Activated naive CD4-positive, alpha-beta T cell treated with anti-CD3 and anti-CD28 coated beads, Interleukin-2, amount 10 ng/mL, durations not matched to agents 7 days and 5 days (primary cell): Measurements from ENCODE around the gene RBP2.

Source experiments
- CTCF ChIA-PET: fragments of 350-600 bp; sonication (Branson Sonifier 250); formaldehyde crosslinking; loops from one replicate; lab custom pipeline; 2021; ENCODE audit warnings: antibody characterized with exemption; lab: Charles Lee
- DNase-seq: peaks from one replicate; pipeline ENCODE4 v3.0.0-alpha.2; 2020
- H3K27ac Mint-ChIP-seq: one replicate; pipeline ENCODE4 v1.8.0; 2021; ENCODE audit warnings: mild to moderate bottlenecking, moderate library complexity, mixed read lengths
- H3K27me3 Mint-ChIP-seq: one replicate; pipeline ENCODE4 v1.8.0; 2021; ENCODE audit warnings: mild to moderate bottlenecking, mixed read lengths
- H3K36me3 Mint-ChIP-seq: one replicate; pipeline ENCODE4 v1.8.0; 2021; ENCODE audit warnings: mixed read lengths
- H3K4me1 Mint-ChIP-seq: one replicate; pipeline ENCODE4 v1.8.0; 2021; ENCODE audit warnings: mixed read lengths
- H3K4me3 Mint-ChIP-seq: one replicate; pipeline ENCODE4 v1.8.0; 2021; ENCODE audit warnings: mild to moderate bottlenecking, moderate library complexity, mixed read lengths
- H3K9me3 Mint-ChIP-seq: one replicate; pipeline ENCODE4 v1.8.0; 2021; ENCODE audit warnings: mixed read lengths

RBP2 gene

DNA sequence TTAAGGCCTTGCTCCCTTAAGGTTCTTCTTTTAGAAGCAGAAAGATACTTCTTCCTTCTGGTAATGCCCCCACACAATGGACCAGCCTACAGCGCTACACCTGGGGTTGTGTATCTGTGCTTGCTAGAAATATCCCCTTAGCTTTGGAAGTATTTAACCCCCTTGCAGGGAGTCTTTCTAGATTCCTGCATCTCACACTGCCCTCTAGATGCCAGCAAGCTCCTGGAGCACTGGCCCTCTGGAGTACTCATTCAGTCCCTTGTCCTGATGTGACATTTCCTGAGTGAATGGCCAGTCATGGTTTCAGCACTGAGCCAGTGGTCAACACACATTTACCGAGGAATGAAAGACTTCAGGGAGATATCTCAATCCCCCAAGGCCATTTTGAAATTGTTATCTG, 30.4 kb upstream of the RBP2 start:
- Mint-ChIP-seq H3K27me3 (no peaks in the 10 kb centered on the region), H3K27ac (no peak overlapping the region), H3K4me1 (no peaks in the 10 kb centered on the region), H3K36me3 (no peaks in the 10 kb centered on the region), H3K9me3 (no peaks in the 10 kb centered on the region), H3K4me3 (no peak overlapping the region)
- DNase-seq: no peak
- CTCF ChIA-PET: no interaction called here

DNA sequence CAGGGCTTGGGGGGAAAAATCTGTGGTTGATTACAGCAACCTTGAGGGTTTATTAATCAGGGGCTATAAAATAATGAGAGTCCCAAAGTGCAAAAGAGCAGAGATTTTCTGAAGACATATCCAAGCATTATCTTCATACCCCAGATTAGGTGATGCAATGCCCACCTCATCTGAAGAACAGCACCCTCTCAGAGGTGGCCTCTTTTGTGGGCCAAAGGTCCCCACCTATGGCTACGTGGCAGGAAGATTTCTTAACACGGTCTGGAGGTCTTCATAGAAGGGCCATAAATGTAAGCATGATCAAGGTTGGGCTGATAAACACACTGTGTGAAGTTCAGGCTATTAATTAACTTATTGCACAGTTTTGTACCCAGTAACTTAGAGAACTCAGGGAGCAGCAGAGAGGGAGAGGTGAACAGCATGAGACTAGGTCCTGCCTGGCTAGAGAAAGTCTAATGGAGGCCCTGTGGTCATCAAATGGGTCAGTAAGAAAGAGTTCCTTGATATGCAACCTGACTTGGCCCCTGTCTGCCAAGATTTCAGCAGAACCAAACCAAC, 29.6 kb upstream of the RBP2 start:
- Mint-ChIP-seq H3K36me3 (no peaks in the 10 kb centered on the region), H3K27ac (no peak overlapping the region), H3K4me3 (no peak overlapping the region), H3K27me3 (no peaks in the 10 kb centered on the region), H3K9me3 (no peaks in the 10 kb centered on the region), H3K4me1 (no peaks in the 10 kb centered on the region)
- CTCF ChIA-PET: no interaction called here
- no peak for DNase-seq

DNA sequence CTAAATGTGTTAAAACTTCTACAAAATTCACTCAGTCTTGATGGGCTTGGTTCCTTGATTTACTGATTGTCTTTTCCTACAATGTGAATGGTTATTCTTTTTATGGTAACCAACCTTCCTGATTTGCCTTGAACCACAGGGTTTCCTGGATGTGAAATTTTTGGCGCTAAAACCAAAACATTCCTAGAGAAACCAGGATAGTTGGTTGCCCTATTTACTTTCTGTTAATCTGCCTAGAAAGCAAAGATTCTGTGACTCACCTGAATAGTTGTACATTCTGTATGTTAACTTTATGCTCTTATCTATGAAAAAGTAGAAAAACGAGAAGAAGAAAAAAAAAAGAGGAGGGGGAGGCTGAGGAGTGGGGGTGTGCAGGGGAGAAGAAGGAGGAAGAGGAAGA, 23.2 kb upstream of the RBP2 start:
- Mint-ChIP-seq H3K9me3 (peaks cover 11% of the 10 kb centered on the region), H3K27ac (no peak overlapping the region), H3K4me3 (no peak overlapping the region), H3K36me3 (no peaks in the 10 kb centered on the region), H3K27me3 (no peaks in the 10 kb centered on the region), H3K4me1 (no peaks in the 10 kb centered on the region)
- DNase-seq: no peak
- CTCF ChIA-PET: no interaction called here

DNA sequence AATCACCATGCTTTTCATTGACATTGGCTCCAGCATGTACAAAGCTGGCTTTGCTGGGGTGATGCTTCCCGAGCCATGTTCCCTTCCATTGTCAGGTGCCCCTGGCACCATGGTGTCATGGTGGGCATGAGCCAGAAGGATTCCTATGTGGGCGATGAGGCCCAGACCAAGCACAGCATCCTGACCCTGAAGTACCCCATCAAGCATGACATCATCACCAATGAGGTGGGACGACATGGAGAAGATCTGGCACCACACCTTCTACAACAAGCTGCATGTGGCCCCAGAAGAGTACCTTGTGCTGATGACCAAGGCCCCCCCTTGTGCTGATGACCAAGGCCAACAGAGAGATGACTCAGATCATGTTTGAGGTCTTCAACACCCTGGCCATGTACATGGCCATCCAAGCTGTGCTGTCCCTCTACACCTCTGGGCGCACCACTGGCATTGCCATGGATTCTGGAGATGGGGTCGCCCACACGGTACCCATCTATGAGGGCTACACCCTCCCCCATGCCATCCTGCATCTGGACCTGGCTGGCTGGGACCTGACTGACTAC, 17.6 kb upstream of the RBP2 start:
- H3K27ac Mint-ChIP-seq: no peak overlapping the region
- no peak overlapping the region for H3K4me3 Mint-ChIP-seq
- H3K36me3 Mint-ChIP-seq: no peaks in the 10 kb centered on the region
- no peaks in the 10 kb centered on the region for H3K4me1 Mint-ChIP-seq
- CTCF ChIA-PET: no interaction called here
- no peak for DNase-seq
- H3K9me3 Mint-ChIP-seq: peaks cover 18% of the 10 kb centered on the region
- peaks cover 3% of the 10 kb centered on the region for H3K27me3 Mint-ChIP-seq

DNA sequence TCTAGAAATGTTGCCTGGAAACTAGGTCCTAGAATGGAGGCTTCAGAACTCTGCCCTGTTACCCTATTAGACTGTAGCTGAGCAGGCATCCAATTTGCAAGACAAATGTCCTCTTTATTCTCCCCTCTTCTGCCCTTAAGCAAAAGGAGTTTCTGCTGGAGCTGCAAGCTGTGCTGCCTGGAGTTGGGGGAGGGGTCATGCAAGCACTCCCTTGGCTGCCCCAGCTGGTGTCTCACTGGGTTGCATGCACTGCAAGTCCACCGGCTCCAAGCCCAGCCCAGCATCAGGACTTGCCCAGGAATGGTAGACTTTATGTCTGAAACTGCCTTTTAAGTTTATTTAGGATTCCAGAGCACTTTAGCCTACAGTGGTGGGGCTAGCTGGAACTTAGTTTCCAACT, 15.7 kb upstream of the RBP2 start:
- Mint-ChIP-seq H3K27ac (no peak overlapping the region), H3K27me3 (peaks cover 3% of the 10 kb centered on the region), H3K36me3 (no peaks in the 10 kb centered on the region), H3K4me3 (no peak overlapping the region), H3K9me3 (peaks cover 22% of the 10 kb centered on the region), H3K4me1 (no peaks in the 10 kb centered on the region)
- no peak for DNase-seq
- CTCF ChIA-PET: interaction anchor here (1.3 kb wide), 1 partner anchor 23 kb away, joined by 3 read pairs; no protein-coding TSS in a partner anchor

DNA sequence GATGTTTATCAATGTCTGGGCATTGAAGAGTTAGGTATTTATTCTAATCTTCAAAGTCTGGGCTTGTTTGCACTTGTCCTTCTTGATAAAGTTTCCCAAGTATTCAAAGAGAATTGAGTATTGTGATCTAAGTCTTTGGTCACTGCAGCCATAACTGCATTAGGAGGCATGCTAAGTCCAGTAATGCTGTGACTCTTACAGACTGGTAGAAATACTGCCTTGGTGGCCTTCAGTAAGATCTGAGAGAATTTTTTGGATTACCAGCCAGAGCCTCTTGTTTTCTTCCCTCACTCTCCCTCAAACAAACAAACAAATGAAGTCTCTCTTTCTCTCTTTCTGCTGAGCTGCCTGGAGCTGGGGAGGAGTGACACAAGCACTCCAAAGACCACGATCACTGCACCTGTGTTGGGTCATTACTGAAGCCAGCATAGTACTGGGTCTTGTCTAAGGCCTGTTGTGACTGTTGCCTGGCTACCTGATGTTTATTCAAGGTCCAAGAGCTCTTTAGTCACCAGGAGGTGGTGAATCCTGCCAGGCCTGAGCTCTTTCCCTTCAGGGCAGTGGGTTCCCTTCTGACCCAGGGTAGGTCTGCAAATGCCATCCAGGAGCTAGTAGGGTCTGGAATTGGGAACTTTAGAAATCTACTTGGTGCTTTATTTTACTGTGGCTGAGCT, 14.8 kb upstream of the RBP2 start:
- Mint-ChIP-seq H3K36me3 (no peaks in the 10 kb centered on the region), H3K27ac (no peak overlapping the region), H3K27me3 (peaks cover 3% of the 10 kb centered on the region), H3K4me1 (no peaks in the 10 kb centered on the region), H3K4me3 (no peak overlapping the region), H3K9me3 (peaks cover 20% of the 10 kb centered on the region)
- CTCF ChIA-PET: interaction anchor here (1.3 kb wide), 1 partner anchor 22 kb away, joined by 3 read pairs; no protein-coding TSS in a partner anchor
- no peak for DNase-seq

DNA sequence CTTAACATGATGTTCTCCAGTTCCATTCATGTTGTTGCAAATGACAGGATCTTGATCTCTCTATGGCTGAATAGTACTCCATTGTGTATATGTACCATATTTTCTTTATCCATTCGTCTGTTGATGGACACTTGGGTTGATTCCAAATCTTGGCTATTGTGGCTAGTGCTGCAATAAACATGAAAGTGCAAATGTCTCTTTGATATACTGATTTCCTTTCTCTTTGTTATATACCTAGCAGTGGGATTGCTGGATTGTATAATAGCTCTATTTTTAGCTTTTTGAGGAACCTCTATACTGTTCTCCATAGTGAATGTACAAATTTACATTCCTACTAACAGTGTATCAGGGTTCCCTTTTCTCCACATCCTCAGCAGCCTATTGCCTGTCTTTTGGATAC, 5.9 kb upstream of the RBP2 start:
- CTCF ChIA-PET: no interaction called here
- no peak overlapping the region for H3K4me3 Mint-ChIP-seq
- H3K27ac Mint-ChIP-seq: no peak overlapping the region
- no peak for DNase-seq
- H3K36me3 Mint-ChIP-seq: no peaks in the 10 kb centered on the region
- no peaks in the 10 kb centered on the region for H3K4me1 Mint-ChIP-seq
- no peaks in the 10 kb centered on the region for H3K27me3 Mint-ChIP-seq
- H3K9me3 Mint-ChIP-seq: no peaks in the 10 kb centered on the region

DNA sequence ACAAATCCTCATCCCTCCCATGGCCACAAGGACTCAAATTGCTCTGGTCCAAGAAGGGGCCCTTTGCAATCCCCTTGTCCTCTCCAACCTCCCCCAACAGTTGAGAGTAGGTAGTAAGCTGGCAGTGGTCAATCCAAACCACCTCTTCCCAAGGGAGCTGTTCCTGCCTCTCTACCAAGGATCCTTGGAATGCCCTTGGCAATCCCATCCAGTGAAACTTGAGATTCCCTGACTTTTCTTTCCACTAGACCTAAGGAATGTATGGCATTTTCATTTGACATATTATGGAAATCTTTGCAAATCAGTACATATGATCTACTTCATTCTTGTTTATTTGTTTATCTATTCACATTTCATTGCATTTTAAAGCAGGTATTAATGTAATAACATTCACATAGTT, 4.8 kb upstream of the RBP2 start:
- H3K9me3 Mint-ChIP-seq: no peaks in the 10 kb centered on the region
- CTCF ChIA-PET: no interaction called here
- no peak overlapping the region for H3K4me3 Mint-ChIP-seq
- no peak overlapping the region for H3K27ac Mint-ChIP-seq
- no peaks in the 10 kb centered on the region for H3K27me3 Mint-ChIP-seq
- no peak for DNase-seq
- H3K4me1 Mint-ChIP-seq: no peaks in the 10 kb centered on the region
- H3K36me3 Mint-ChIP-seq: no peaks in the 10 kb centered on the region

DNA sequence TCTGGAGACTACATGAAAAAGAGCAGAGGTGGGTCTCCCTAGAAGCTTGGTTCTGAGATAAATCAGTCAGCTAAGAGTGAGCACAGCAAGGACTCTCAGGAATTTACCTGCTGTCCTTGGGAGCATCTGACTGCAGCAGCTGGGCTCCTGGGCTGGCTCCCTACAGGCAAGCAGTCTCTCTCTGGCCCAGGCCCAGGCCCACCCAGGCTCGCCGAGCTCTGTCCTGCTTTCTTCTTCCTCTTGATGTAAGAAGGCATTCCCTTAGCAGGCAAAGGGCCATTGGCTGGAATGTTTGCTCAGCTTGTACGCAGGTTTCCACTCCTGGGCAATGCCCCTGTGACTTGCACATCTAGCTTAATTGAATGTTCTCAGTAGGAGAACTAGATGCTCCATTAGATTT, 4.3 kb upstream of the RBP2 start:
- Mint-ChIP-seq H3K36me3 (no peaks in the 10 kb centered on the region), H3K9me3 (no peaks in the 10 kb centered on the region), H3K27ac (no peak overlapping the region), H3K27me3 (no peaks in the 10 kb centered on the region), H3K4me1 (no peaks in the 10 kb centered on the region), H3K4me3 (no peak overlapping the region)
- CTCF ChIA-PET: no interaction called here
- no peak for DNase-seq

DNA sequence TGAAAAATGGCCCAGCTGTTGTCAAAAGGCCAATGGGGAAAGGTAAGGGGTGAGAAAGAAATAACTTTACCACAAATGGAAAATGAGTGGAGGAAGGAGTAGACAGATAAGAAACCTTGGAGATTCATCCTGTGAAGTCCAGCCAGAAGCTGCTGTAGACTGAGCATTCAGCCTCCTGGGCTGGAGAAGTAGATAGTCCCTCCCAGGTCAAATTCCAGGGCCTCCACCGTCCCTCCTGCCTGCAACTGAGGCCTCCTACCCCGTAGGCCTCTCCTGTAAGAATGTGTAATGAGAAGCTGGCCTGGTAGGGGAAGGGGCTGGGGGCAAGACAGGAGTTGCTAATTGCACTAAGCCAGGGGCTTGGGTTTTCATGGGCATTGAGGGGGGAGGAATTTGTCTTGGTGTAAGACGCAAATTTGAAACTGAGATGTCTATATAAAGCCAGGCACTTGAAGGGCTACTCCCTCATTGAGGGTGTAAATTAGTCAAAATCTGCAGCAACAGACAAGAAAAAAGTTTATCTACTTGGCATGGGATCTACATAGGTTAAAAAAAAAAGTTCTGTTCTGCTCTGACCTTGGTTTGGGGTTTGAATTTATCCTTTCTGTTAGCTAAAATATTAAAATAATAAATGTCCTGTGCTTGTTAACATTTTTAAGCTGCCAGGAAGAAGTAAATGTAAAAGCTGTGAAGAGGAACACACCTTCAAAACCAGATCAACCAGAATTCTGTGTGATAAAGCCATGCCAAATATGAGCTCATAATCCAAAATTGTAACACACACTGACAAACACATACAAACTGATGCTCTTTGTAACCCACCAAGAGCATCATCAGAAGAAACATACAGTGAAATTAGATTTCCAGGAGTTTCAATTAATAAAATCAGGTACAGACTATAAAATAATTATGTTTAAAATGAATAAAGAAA, 1.7 kb upstream of the RBP2 start:
- Mint-ChIP-seq H3K36me3 (no peaks in the 10 kb centered on the region), H3K4me1 (no peaks in the 10 kb centered on the region), H3K9me3 (no peaks in the 10 kb centered on the region), H3K4me3 (no peak overlapping the region), H3K27me3 (no peaks in the 10 kb centered on the region), H3K27ac (no peak overlapping the region)
- CTCF ChIA-PET: interaction anchor here (1.0 kb wide), 1 partner anchor 50 kb away, joined by 3 read pairs; no protein-coding TSS in a partner anchor
- DNase-seq: no peak

DNA sequence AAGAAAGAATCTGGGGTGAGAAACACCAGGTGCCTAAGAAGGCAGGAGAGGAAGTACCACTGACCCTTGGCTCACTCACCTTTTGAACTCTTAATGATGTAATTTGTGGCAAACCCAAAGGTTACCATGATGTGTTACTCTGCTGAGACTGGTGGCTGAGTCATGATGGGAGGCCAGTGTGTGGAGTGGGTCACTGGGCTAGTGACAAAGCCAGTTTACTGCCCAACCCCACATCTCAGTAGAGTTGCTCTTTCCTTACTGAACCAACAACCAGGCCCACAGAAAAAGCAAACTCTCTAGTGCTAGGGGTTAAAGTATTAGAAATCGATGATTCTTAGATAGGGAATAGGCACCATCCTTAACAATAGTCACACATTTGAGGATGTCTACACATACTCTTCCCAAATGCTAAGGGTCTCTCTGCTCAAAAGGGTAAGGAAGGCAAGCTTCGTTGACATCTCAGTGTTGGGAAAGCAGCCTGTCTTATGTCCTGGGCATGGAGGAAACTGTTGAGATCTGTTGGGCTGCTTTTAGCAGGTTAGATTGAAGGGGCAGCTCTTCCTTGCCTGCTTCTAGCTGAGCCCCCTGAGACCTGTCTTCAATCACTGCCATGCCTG, 3.1 kb downstream of the RBP2 start:
- no peak overlapping the region for H3K4me3 Mint-ChIP-seq
- H3K9me3 Mint-ChIP-seq: no peaks in the 10 kb centered on the region
- CTCF ChIA-PET: no interaction called here
- H3K27me3 Mint-ChIP-seq: no peaks in the 10 kb centered on the region
- H3K27ac Mint-ChIP-seq: no peak overlapping the region
- no peak for DNase-seq
- H3K4me1 Mint-ChIP-seq: no peaks in the 10 kb centered on the region
- no peaks in the 10 kb centered on the region for H3K36me3 Mint-ChIP-seq

DNA sequence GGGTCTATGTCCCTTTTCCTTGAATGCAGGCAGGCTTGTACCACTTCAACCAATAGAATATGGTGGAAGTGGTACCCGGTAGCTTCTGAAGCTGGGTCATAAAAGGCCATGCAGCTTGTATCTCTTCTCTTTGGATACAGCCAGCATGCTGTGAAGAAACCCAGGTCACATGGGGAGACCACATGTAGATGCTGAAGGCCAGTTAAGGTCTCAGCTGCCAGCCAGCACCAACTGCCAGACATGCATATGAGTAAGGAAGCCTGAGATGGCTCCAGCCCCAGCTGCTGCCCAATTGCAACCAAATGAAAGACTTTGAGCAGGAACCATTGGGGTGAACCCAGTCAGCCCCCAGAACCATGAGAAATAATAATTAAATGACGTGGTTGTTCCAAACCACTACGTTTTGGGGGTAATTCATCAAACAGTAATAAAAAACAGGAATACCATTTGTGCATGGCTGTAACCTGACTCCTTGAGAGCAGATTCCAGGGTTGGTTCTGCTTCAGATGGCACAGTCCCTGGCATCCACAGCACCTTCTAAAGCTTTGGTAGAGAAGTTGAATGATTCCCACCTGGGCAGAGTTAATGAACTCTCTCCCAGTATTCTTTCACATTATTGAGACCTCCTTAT, 3.8 kb downstream of the RBP2 start:
- Mint-ChIP-seq H3K4me3 (no peak overlapping the region), H3K36me3 (no peaks in the 10 kb centered on the region), H3K27ac (no peak overlapping the region), H3K27me3 (no peaks in the 10 kb centered on the region), H3K4me1 (no peaks in the 10 kb centered on the region), H3K9me3 (no peaks in the 10 kb centered on the region)
- no peak for DNase-seq
- CTCF ChIA-PET: no interaction called here

DNA sequence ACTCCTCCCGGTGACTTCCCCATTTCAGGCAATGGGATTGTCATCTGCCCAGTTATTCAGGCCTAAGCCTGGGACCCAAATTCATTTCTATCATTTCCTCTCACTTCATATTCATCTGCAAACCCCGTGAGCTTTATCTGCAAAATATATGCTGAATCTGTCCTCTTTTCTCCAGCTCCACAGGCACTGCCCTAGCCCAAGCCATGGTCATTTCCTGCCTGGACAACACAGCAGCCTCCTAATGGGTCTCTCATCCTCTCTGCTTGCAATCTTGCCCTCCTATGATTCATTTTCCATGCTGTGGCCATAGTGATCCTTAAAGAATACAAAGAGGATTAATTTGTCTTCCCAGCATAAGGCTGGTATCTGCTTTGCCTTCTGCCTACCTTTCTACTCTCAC, 6.1 kb downstream of the RBP2 start:
- H3K36me3 Mint-ChIP-seq: no peaks in the 10 kb centered on the region

DNA sequence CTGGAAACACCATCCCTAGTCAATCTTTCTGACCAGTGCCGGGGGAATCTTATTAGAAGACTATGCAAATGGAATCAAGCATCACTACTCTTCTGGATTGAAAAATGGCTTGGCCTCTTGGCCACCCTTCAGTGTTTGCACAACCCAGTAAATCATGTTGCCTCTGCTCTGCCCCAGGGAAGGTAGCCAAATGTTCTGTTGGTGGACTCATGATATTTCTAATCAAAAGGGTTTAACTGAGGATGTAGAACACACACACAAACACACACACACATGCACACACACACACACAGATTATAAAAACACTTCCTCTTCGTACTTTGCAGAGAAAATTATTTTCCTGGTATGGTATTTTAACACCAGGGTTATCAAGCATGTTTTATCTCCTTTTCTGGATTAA, 7.9 kb downstream of the RBP2 start:
- no peaks in the 10 kb centered on the region for H3K27me3 Mint-ChIP-seq
- H3K4me3 Mint-ChIP-seq: no peak overlapping the region
- H3K4me1 Mint-ChIP-seq: no peaks in the 10 kb centered on the region
- H3K9me3 Mint-ChIP-seq: no peaks in the 10 kb centered on the region
- H3K27ac Mint-ChIP-seq: no peak overlapping the region
- DNase-seq: no peak
- CTCF ChIA-PET: no interaction called here
- no peaks in the 10 kb centered on the region for H3K36me3 Mint-ChIP-seq

More for the DNA sequence above, 6.1 kb downstream of the RBP2 start:
- no peak overlapping the region for H3K27ac Mint-ChIP-seq
- H3K4me1 Mint-ChIP-seq: no peaks in the 10 kb centered on the region
- H3K27me3 Mint-ChIP-seq: no peaks in the 10 kb centered on the region
- H3K4me3 Mint-ChIP-seq: no peak overlapping the region
- CTCF ChIA-PET: no interaction called here
- no peak for DNase-seq
- H3K9me3 Mint-ChIP-seq: no peaks in the 10 kb centered on the region
